GM18502 (cell line): ENCODE results near the gene CALR.
A peak's percentile ranks its signal among the peaks of the same experiment; 100 is the strongest.
"Not testable (repeated sequence)": the region's sequence is repeated elsewhere in the genome, so short reads cannot be mapped to it uniquely, and the experiment has no call there.

Experiments
- ATAC-seq: cut with Tn5 transposase; IDR thresholded peaks from one replicate; pipeline ENCODE4 v1.9.1; 2021; ENCODE audit warnings: mild to moderate bottlenecking; ENCODE audit not compliant: unreplicated experiment, poor library complexity

The CALR gene

GRCh38 chr19:12949363-12950283 lies 11.2 kb downstream of the CALR start:
- ATAC-seq = no peak

- not testable (repeated sequence) for ATAC-seq
These were observed 13.6 kb downstream of the CALR start for GRCh38 chr19:12952050-12952449.

- no peak for ATAC-seq
These were observed 14.2 kb downstream of the CALR start for GRCh38 chr19:12952488-12953137.

GRCh38 chr19:12953138-12953798 lies 14.9 kb downstream of the CALR start:
- ATAC-seq = no peak

- ATAC-seq = no peak
These were observed 15.6 kb downstream of the CALR start for GRCh38 chr19:12953799-12954611.

GRCh38 chr19:12954612-12954962 lies 16.2 kb downstream of the CALR start:
- ATAC-seq = no peak

- ATAC-seq = not testable (repeated sequence)
These were observed 17.2 kb downstream of the CALR start for GRCh38 chr19:12955575-12955974.

GRCh38 chr19:12955996-12956395 lies 17.6 kb downstream of the CALR start:
- ATAC-seq = no peak

GRCh38 chr19:12956446-12957388 lies 18.3 kb downstream of the CALR start, which contains the start of gene GADD45GIP1:
TSS of gene GADD45GIP1 (minus strand) at chr19:12957223. CDS start at chr19:12957212, 11 bp downstream.
- ATAC-seq = peak; percentile 73

- not testable (repeated sequence) for ATAC-seq
These were observed 19.1 kb downstream of the CALR start for GRCh38 chr19:12957389-12957952.

- no peak for ATAC-seq
These were observed 21.1 kb downstream of the CALR start for GRCh38 chr19:12959481-12959880.

- peak; percentile 75 for ATAC-seq
These were observed 26.8 kb downstream of the CALR start for GRCh38 chr19:12965017-12965811.

GRCh38 chr19:12965812-12966135 lies 27.4 kb downstream of the CALR start:
- ATAC-seq = no peak

- no peak for ATAC-seq
These were observed 29.5 kb downstream of the CALR start for GRCh38 chr19:12967907-12968306.

- no peak for ATAC-seq
These were observed 31.0 kb downstream of the CALR start, which contains the start of gene DAND5 for GRCh38 chr19:12969292-12969988. TSS of gene DAND5 (plus strand) at chr19:12969576. CDS start at chr19:12969661, 85 bp downstream.

- ATAC-seq = no peak
These were observed 31.8 kb downstream of the CALR start for GRCh38 chr19:12970070-12970820.

- no peak for ATAC-seq
These were observed 34.8 kb downstream of the CALR start for GRCh38 chr19:12973236-12973635.
